OCI-LY3 (cell line): ENCODE results near the gene GSX2.

Experiments
- CTCF ChIP-seq: fragments of 200-600, 300-600 bp; sonication (generic); IDR thresholded peaks from 2 replicates; pipeline ENCODE4 v1.5.1; 2014; ENCODE audit warnings: antibody characterized with exemption, low read length, low read depth
- EZH2phosphoT487 ChIP-seq: fragments of 200-600 bp; shearing (Covaris generic); IDR thresholded peaks from 2 replicates; pipeline ENCODE4 v1.6.1; 2018; ENCODE audit warnings: antibody characterized with exemption, mixed run types, low read depth

DNA sequence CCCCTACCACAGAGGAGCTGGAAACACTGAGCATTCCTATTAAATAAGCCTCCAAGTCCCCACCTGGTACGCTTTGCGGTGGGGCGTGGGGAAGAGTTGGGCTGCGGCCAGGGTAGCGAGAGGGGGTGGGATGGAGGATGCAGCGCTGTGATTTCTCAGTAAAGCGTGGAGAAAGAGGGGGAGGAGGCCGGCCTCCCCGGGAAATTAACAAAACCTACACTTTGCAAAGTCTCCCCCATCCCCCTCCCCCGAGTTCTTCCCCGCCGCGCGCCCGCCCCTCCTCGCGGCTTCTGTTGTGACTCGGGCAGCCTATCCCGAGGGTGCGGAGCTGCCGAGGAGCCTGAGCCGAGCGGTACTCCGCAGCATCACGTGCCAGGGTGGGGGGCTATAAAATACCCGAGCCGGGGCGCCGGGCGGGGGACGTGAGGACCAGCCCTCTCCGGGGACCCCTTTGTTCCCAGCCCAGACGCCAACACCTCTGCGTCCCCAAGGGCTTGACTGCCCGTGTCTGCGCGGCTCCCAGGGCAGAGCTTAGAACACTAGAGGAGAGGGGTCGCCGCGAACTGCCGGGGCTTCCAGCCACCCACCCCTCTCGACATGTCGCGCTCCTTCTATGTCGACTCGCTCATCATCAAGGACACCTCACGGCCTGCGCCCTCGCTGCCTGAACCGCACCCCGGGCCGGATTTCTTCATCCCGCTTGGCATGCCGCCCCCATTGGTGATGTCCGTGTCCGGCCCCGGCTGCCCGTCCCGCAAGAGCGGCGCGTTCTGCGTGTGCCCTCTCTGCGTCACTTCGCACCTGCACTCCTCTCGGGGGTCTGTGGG, at the start of gene GSX2:
- no peak for TF ChIP-seq CTCF
- TF ChIP-seq EZH2phosphoT487, result no peak
